ENCODE results near the gene NME9. TPM values are rescaled to one million over a fixed set of nuclear protein-coding genes. Genes with fewer than 3 reads are reported as not detected.

Gene NME9
- total and polyA plus RNA-seq, 10 of the 15 experiments (the other 5 are each of a cell fraction or from before 2014, with no cell fraction given), result 0.09 to 0.68 (median 0.22) TPM; not detected in 6

GRCh38 chr3:138361561-138361971, 31.9 kb upstream of the NME9 start:
- Histone ChIP-seq H3K4me2 (ENCODE audit: control insufficient read depth, insufficient read depth) (no peak overlapping the region), H3K9me3 (replicated peaks; ENCODE audit: control insufficient read depth, insufficient read depth, low read length) (no peaks in the 10 kb centered on the region), H3K4me1 (ENCODE audit: control insufficient read depth, insufficient read depth, low read length) (no peaks in the 10 kb centered on the region), H3K27ac (ENCODE audit: control insufficient read depth, insufficient read depth) (no peak overlapping the region), H4K20me1 (ENCODE audit: control insufficient read depth, insufficient read depth) (peaks cover 2% of the 10 kb centered on the region; the same call in 1 of the 2 replicates), H3K9ac (ENCODE audit: control insufficient read depth, insufficient read depth, low read length) (no peak overlapping the region), H2AFZ (ENCODE audit: control insufficient read depth, low read depth, low read length) (no peak overlapping the region), H3K27me3 (replicated peaks in 1 of 2; ENCODE audit: control insufficient read depth in 2 of 2, insufficient read depth in 2 of 2, low read length in 1 of 2) (peaks cover 2 to 3% of the 10 kb centered on the region in 2 experiments; a peak in 3 of 4 replicates), H3K79me2 (ENCODE audit: control insufficient read depth, insufficient read depth, low read length) (no peaks in the 10 kb centered on the region), H3K4me3 (no peak overlapping the region), H3K36me3 (ENCODE audit: control insufficient read depth in 2 of 2, insufficient read depth in 2 of 2, low read length in 1 of 2) (no peaks in the 10 kb centered on the region)
- BruUV-seq (replicated peaks), result no TSS peak
- ATAC-seq (no peak), FAIRE-seq (no peak), DNase-seq (ENCODE audit: low read depth, low spot score) (no peak)
- 54% methylated on average over 7 of the region's 7 CpGs for WGBS (ENCODE audit: insufficient coverage, insufficient replicate concordance, low lambda C conversion rate, missing lambda C conversion rate)
- intact Hi-C loops (cut with micrococcal nuclease; ENCODE audit: unreplicated experiment), result no loop called here
- SMC1A ChIA-PET (ENCODE audit: uncharacterized antibody, unreplicated experiment), result no interaction called here
- CTCF ChIA-PET, result no interaction called here
- TF ChIP-seq SMARCA5 (IDR thresholded peaks at IDR 0.05) (no peak), USF1 (IDR thresholded peaks at IDR 0.05; ENCODE audit: borderline replicate concordance, extremely low read length, insufficient read depth, low read depth, low read length) (no peak), SRF (IDR thresholded peaks at IDR 0.05; ENCODE audit: low read depth in 2 of 2, low read length in 2 of 2) (no peak), POLR2AphosphoS2 (IDR thresholded peaks at IDR 0.05; ENCODE audit: low read depth, low read length) (no peak), NBN (IDR thresholded peaks at IDR 0.05) (no peak), TCF12 (IDR thresholded peaks at IDR 0.05; ENCODE audit: low read depth, low read length) (no peak), NFIC (IDR thresholded peaks at IDR 0.05; ENCODE audit: low read depth, low read length) (no peak)
- TF ChIP-seq, protein P1, sequence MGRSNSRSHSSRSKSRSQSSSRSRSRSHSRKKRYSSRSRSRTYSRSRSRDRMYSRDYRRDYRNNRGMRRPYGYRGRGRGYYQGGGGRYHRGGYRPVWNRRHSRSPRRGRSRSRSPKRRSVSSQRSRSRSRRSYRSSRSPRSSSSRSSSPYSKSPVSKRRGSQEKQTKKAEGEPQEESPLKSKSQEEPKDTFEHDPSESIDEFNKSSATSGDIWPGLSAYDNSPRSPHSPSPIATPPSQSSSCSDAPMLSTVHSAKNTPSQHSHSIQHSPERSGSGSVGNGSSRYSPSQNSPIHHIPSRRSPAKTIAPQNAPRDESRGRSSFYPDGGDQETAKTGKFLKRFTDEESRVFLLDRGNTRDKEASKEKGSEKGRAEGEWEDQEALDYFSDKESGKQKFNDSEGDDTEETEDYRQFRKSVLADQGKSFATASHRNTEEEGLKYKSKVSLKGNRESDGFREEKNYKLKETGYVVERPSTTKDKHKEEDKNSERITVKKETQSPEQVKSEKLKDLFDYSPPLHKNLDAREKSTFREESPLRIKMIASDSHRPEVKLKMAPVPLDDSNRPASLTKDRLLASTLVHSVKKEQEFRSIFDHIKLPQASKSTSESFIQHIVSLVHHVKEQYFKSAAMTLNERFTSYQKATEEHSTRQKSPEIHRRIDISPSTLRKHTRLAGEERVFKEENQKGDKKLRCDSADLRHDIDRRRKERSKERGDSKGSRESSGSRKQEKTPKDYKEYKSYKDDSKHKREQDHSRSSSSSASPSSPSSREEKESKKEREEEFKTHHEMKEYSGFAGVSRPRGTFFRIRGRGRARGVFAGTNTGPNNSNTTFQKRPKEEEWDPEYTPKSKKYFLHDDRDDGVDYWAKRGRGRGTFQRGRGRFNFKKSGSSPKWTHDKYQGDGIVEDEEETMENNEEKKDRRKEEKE (IDR thresholded peaks at IDR 0.05), result no peak
- TF ChIP-seq, protein P2, sequence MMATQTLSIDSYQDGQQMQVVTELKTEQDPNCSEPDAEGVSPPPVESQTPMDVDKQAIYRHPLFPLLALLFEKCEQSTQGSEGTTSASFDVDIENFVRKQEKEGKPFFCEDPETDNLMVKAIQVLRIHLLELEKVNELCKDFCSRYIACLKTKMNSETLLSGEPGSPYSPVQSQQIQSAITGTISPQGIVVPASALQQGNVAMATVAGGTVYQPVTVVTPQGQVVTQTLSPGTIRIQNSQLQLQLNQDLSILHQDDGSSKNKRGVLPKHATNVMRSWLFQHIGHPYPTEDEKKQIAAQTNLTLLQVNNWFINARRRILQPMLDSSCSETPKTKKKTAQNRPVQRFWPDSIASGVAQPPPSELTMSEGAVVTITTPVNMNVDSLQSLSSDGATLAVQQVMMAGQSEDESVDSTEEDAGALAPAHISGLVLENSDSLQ (IDR thresholded peaks at IDR 0.05), result no peak
- POLR2A ChIA-PET, result no interaction called here
- in situ Hi-C loops (cut with MboI), result no loop called here
- RAD21 ChIA-PET (ENCODE audit: unreplicated experiment), result no interaction called here

All from GM12878 (cell line).